ENCODE data around the gene KRT32.
"Not testable (repeated sequence)": the region's sequence is repeated elsewhere in the genome, so short reads cannot be mapped to it uniquely, and the experiment has no call there.

KRT32 gene

DNA sequence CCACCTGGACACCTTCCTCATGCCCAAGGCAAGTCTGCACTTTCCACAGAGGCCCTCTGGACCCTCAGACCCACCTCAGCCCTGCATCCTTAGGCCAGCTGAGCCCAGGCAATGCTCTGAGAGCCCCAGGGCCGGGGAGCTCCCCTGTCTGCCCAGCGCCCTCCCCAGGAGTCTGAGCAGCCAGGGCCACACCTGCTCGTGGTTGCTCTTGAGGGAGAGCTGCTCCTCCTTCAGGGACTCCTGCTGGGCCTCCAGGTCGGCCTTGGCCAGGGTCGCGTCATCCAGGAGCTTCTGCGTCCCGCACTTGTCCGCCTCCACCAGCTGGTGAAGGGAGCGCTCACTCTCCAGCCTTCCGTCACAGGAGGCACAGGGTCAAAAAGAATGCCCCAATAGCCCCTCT is 44.6 kb downstream of the KRT32 start:
- not testable (repeated sequence) for DNase-seq

DNA sequence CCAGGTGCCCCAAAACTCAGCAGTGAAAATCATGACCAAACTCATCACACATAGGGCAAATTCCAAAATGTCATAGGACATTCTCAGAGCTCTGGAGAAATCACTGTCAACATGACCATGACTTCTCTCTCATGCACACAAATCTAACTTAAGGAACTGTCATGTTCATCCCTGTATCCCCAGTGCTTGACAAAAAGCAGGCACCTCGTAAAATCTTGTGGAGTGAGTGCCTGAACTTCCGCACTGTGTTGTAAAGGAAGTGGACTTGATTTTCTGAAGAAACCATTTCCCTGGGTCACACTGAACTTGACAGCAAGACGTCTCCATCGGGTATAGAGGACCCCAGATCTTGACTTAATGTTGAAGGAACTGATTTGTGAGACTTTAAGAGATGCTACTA is 45.6 kb downstream of the KRT32 start:
- no peak for DNase-seq

DNA sequence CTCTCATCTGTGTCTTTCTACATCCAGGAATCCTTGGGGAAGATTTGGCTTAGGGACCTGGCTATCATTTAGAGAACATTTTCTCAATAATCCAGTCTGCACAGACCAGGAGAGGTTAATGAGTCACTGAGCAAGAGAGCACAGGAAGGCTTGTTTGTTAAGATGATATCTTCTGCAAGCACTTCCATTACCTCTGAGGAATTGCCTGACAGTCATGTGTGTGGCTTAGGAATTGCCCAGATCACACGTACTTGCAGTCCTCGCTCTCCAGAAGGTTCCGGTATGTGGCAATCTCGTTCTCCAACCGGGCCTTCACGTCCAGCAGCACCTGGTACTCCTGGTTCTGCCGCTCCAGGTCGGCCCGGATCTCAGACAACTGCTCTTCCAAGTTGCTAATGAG is 46.1 kb downstream of the KRT32 start:
- DNase-seq = no peak

DNA sequence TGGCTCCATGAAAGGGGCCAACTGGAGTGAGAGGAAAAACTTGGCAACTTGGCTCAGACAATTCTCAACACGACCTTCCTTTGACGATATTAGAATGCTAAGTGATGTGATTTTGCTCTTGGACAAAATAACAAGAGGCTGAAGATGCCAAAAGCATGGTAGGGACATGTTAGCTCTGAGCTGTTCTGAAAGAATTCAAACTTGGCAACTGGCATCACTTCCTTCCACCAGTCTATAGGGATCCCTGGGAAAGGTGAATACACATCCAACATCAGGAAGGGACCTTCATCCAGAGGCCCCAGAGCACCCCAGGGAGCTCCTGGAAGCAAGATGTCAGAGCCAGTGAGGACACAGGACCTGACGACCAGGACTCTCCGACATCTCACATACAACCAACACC is 47.1 kb downstream of the KRT32 start:
- no peak for DNase-seq

DNA sequence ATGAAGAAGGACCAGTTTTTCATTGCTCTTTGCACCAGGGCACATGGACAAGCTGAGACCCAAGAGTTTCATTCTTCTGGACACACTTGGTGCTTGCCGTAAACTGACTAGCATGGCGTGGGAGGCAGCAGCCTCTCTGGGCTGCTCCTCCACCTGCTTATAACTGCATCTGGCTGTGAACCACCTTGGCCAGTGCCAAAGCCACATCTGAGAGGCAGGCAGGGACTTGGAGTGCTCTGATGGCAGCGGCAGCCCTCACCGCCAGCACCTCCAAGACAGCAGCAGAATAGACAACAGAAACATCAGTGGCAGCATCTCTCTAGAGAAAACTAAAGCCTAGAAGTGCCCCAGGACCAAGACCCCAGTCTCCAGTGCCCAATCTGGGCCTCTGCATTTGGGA is 47.5 kb downstream of the KRT32 start:
- no peak for DNase-seq

DNA sequence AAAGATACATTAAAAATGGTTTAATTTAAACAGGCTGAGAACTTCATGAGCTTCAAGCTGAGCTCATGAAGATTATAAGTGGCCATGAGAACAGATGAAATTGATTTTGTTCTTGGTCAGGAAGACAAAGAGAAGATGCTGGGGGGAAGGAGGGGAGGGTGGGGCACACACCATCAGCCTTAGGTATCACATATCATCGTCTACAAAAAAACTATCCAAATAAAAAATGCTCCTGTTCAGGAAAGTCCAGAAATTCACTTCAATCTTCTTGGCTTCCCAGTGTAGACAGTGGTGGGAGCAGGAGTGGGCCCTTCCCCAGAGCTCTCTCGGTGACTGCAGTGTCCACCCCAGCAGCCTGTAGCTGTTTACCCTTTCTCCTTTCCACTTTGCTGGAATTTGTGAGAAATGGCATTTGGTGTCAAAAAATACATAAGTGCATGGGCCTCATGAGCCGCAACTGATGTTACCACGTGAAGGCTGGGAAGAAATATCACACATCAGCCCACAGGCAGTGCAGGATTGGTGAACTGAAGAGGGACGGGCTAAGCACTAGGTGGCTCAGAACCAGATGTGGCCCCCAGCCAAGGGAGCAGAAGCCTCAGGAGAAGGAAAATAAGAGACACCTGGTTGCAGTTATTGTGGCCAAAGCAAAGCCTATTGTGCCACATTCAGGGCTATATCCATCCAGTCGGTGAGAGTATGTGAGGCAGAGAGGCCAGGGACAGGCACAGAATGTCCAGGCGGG is 48.9 kb downstream of the KRT32 start:
- DNase-seq = peak; percentile 32

DNA sequence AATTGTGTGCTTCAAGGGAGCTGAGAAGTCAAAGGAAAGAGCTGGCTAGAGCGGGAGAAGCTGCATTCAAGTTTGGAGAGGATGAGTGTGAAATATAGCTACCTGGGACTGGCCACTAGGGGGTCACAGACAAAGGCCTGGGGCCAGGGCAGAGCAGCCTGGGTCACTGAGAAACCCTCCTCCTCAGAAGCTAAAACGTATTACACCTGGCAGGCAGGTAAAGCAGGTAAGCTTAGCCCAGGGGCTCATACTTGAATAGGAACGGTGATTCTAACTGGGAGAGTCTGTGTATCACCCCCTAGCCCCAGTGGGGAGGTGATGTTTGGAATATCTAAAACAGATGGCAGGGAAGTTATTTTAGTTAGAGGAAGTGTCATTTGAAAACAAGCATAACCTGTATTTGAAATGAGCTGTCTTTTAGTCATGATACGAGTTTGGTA is 49.6 kb downstream of the KRT32 start:
- no peak for DNase-seq

DNA sequence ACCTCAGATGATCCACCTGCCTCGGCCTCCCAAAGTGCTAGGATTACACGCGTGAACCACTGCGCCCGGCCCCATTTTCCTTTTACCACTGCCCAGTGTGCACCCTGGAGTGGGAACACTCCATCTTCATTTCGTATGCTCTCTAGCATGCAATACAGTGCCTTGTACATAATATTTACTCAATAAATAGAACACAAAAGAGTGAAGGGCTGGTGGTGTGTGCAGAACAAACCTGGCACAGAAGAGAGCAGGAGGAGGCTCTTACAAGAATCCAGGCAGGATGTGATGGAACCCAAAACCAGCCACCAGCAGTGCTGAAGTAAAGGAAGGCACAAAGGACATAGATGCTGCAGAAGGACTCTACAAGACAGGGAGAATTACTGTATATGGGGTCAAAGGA is 50.1 kb downstream of the KRT32 start:
- DNase-seq = peak; percentile 46

DNA sequence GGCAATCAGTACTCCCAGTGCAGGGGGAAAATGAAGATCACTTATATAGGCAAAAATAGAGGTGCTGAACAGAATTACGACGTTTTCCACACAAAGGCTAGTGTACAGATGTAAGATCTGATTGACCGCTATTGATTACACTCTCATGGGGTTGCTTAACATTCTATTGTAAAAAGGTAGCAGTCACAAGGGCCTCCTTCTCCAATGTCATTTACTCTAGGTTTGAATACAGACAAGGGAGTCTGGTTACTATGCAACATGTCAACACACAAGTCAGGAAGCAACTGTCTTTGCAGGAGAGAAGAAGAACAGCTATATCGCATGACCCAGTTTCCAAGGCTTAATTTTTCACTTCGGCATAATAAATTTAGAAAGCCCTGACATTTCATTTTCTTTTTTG is 50.7 kb downstream of the KRT32 start:
- DNase-seq = peak; percentile 57

DNA sequence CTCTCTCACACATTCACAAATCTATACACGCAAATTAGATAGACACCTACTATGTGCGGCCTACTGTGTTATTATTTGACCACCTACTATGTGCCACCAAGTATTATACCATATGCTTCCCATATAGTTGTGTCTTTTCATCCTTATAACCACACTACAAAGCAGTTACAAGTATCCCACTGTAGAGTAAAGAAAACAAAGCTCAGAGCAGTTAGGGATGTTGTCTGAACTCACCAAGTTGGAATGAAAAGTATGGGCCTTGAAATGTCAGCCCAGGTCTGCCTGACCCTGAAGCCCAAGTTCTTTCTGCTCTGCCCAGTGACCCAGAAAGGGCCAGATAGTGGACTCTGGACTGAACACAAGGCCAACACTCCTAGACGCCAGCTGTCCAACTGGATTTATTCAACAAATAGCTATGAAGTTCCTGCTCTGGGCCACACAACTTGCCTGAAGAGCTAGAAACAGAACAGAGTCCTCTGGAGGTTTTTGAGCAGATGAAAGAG is 51.3 kb downstream of the KRT32 start:
- DNase-seq = no peak

DNA sequence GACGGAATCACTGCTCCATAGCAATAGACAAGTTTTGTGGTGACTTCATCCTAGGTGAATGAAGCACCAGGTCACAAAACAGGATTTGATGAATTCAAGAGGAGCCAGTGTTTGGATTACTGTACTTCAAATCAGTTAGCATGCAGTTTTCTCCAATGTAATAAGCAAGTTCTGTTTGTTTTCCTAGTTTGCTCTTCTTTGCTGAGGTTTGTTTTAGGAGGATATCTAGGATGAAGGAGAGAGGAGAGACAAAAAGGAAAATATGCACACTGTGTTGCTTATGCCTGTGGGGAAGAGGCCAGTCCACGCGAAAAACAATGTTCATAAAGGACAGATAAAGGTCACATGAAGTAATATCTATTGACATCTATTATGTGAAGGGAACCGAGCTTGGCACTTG is 51.8 kb downstream of the KRT32 start:
- no peak for DNase-seq

DNA sequence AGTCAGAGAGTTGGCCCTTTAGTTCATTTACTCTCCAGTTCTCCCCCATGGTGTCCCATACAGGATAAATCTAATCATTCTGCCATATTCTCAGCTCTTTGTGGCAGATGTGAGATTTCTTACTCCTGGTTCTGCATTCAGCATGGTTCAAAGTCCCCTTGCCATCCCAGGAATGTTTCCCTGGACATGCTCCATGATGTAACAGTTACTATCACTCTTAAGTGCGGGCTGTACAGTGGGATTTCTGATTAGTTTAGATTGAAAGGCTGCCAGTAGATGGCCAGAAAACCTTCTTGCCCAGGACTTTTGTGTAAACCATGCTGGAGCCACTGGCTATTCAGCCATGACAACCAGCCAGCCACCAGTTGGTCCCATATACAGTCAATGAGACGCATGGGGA is 53.2 kb downstream of the KRT32 start:
- no peak for DNase-seq

DNA sequence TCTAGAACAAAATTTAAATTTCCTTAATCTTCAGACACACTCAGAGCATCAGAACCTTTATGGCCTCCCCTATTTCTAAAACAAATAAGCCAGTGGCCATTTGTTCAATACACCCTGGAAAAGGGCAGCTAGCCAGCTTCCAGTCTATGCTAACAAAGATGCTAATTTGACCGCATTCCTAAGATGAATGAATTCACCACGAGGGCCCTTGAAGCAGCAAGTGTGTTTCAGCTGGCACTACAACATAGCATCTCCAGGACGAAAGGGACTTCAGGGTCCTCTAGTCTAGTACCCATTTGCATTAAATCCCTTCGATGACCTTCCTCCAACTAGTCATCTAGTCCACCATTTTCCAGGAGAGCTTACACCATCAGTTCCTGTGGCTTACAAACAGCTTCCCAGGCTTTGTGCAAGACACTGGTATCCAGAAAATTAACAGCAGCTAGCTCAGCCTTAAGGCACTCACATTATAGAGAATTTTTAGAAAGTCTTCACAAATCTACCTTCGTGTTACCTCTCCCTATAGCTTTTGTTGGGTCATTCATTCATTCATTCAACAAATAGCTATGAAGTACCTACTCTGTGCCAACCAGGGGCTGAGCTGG is 53.7 kb downstream of the KRT32 start:
- peak; percentile 18 for DNase-seq

DNA sequence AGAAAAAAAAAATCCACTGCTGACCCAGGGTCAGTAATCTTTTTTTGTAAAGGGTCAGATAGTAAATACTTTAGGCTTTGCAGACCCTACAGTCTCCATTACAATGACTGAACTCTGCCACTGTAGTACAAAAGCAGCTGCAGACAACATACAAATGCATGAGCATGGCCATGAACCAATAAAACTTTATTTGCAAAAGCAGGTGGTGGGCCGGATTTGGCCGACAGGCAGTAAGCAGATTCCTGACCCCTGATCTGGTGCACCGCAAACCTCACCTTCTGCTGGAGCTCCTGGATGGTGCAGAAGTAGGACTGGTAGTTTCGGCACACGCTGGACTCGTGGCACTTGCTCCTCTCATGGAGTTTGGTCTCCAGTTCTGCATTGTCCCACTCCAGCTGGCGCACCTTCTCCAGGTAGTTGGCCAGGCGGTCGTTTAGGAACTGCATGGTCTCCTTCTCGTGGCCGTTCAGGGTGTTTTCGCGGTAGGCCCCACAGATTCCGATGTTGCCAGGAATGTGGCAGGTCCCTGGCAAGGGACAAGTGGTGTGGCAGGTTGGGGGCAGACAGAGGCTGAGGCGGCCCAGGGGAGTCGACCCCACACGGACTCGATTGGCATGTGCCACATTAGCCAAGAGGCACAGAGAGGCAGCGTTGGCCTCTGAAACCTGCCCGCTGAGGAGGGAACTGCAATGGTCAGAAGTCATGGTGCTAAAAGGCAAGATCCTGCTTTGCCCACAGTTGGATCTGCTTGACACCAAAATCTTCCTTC is 55.9 kb downstream of the KRT32 start:
- no peak for DNase-seq
